Mammary epithelial cell (primary cell): ENCODE results near the gene MYL12A.

Source experiments
- CTCF ChIP-seq, 2 donors: IDR thresholded peaks in 1 of 2; conservative IDR thresholded peaks in 1 of 2; 2 replicates each; pipeline ENCODE4 v1.5.1; 2011 to 2012; ENCODE audit warnings: inconsistent platforms in 2 of 2, low read length in 2 of 2, mild to moderate bottlenecking in 2 of 2, control low read depth in 1 of 2, low read depth in 1 of 2; ENCODE audit not compliant: insufficient read depth in 1 of 2; ENCODE audit errors: extremely low read depth in 1 of 2
- EZH2 ChIP-seq: IDR thresholded peaks from 2 replicates; pipeline ENCODE4 v1.6.1; 2012; ENCODE audit warnings: low read length, inconsistent platforms, borderline replicate concordance

- TF ChIP-seq EZH2: no peak
- TF ChIP-seq CTCF (conservative IDR thresholded peaks at IDR 0.05 in 1 of 2, IDR thresholded peaks at IDR 0.05 in 1 of 2; ENCODE audit: extremely low read depth in 1 of 2, insufficient read depth in 1 of 2, low read depth in 1 of 2, low read length in 2 of 2): no peak
Measured at GRCh38 chr18:3209859-3210569, 37.6 kb upstream of the MYL12A start.
